Activated T-helper 2 cell treated with anti-CD3 and anti-CD28 coated beads, Interferon-gamma antibody, Interleukin-2, Interleukin-4, amounts not matched to agents 10 μg/mL and 5 μg/mL and 100 μg/mL, durations not matched to agents 14 hours and 24 hours and 36 hours (primary cell): ENCODE measurements around the gene CAPN7. TPM values are rescaled to one million over a fixed set of nuclear protein-coding genes. Genes with fewer than 3 reads are reported as not detected.

Experiments
- DNase-seq: peaks from one replicate; pipeline ENCODE4 v3.0.0; 2021; ENCODE audit warnings: low spot score
- H3K27ac Mint-ChIP-seq: one replicate; pipeline ENCODE4 v1.8.0; 2021; ENCODE audit warnings: mixed read lengths
- H3K27me3 Mint-ChIP-seq: one replicate; pipeline ENCODE4 v1.8.0; 2021; ENCODE audit warnings: low read depth, mixed read lengths
- H3K36me3 Mint-ChIP-seq: one replicate; pipeline ENCODE4 v1.8.0; 2021; ENCODE audit warnings: low read depth, mixed read lengths
- H3K4me1 Mint-ChIP-seq: one replicate; pipeline ENCODE4 v1.8.0; 2021; ENCODE audit warnings: low read depth, mixed read lengths
- H3K4me3 Mint-ChIP-seq: one replicate; pipeline ENCODE4 v1.8.0; 2021; ENCODE audit warnings: low read depth, mild to moderate bottlenecking, moderate library complexity, mixed read lengths
- H3K9me3 Mint-ChIP-seq: one replicate; pipeline ENCODE4 v1.8.0; 2021; ENCODE audit warnings: mixed read lengths
- intact Hi-C: fragments of 100-400 bp; cut with micrococcal nuclease; formaldehyde crosslinking; loops from one replicate; pipeline ENCODE4 v1.15.1; 2023
- total RNA-seq: library from RNA; stranded (reverse); gene quantifications from 2 replicates; pipeline ENCODE4 v1.2.3, GENCODE V29; 2022

CAPN7 gene
- total RNA-seq, 1 donor from 2014 or later = 31.8 TPM

DNA sequence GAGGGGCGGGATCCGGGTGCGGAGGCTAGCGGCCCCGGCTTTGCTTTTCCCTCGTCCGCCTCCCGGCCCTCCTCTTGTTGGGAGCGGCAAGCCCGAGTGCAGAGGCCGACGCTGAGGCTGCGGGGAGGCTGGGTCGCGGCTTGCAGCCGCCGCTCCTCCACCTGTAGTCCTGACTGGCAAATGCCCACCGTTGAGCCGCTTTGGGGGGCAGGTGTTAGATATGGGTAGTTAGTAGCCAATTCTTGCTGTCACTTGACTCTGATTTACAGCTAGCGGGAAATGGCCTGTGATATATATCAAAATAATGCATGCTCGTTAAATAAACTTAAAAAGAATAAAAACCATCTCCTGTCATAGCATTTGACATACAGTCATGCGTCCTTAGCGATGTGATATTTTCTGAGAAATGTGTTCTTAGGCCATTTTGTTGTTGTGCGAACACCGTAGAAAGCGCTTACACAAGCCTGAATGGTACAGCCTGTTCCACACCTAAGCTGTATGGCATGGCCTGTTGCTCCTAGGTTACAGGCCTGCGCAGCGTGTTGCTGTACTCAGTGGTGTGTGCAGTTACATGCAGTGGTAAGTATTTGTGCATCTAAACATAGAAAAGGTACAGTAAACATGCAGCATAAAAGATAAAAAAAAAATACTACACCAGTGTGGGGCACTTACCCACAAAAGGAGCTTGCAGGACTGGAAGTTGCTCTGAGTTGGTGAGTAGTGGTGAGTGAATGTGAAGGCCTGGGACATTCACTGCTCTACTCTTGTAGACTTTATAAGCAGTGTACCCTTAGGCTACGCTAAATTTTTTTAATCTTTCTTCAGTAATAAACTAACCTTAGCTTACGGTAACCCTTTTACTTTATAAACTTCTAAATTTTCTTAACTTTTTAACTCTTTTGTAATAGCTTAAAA lies 873 bp downstream of the CAPN7 start:
- intact Hi-C loops = loop anchor here (1.0 to 10.0 kb wide), 8 partner anchors 40 to 1038 kb away; partner anchors contain the start of genes CCDC174, MRPS25, NR2C2 and RBSN
- peaks cover 31% of the 10 kb centered on the region for H3K4me1 Mint-ChIP-seq
- H3K27me3 Mint-ChIP-seq = no peaks in the 10 kb centered on the region
- no peaks in the 10 kb centered on the region for H3K9me3 Mint-ChIP-seq
- peak overlapping the region; percentile 96 for H3K4me3 Mint-ChIP-seq
- peak; percentile 21 for DNase-seq
- peaks cover 21% of the 10 kb centered on the region for H3K36me3 Mint-ChIP-seq
- peak overlapping the region; percentile 92 for H3K27ac Mint-ChIP-seq

DNA sequence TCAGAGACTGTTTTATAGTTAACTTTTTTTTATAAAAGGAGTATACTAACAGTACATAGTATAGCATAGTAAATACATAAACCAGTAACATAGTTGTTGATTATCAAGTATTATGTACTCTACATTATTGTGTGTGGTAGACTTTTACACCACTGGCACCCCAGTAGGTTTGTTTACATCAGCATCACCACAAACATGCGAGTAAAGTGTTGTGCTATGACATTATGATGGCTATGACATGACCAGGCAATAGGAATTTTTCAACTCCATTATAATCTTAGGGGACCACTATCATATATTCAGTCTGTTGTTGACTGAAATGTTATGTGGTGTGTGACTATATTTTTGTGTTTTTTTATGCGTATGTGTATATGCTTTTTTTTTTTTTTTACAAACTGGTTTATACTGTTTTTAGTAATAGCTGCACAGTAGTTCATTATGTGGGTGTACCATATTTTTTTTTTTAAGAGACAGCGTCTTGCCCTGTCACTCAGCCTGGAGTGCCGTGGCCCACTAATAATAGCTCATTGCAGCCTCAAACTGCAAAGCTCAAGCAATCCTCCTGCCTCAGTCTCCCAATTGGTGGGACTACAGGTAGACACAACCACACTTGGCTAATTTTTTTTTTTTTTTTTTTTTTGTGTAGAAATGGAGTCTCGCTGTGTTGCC lies 1.9 kb downstream of the CAPN7 start:
- Mint-ChIP-seq H3K36me3 (peaks cover 28% of the 10 kb centered on the region), H3K4me1 (peaks cover 29% of the 10 kb centered on the region)

DNA sequence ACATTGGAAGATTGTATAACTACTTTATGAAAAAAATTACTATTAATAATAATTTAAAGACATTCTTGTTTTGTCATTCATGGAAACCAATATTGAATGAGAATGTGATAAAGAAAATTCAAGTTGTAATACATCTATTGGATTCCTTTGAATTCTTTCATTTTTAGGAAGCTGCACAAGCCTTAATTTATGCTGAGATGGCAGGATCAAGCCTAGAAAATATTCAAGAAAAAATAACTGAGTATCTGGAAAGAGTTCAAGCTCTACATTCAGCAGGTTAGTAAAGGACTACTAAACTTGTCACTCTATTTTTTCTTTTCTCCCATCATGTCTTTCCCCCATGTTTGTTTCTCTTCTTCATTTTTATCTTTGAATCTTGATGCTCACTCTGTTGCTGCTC lies 5.9 kb downstream of the CAPN7 start:
- intact Hi-C loops = no loop called here
- H3K27ac Mint-ChIP-seq = peak overlapping the region; percentile 3
- no peak overlapping the region for H3K4me3 Mint-ChIP-seq
- H3K36me3 Mint-ChIP-seq = peaks cover 53% of the 10 kb centered on the region
- no peak for DNase-seq
- no peaks in the 10 kb centered on the region for H3K27me3 Mint-ChIP-seq
- H3K4me1 Mint-ChIP-seq = peaks cover 19% of the 10 kb centered on the region
- H3K9me3 Mint-ChIP-seq = no peaks in the 10 kb centered on the region

More for the DNA sequence above, 1.9 kb downstream of the CAPN7 start:
- peak overlapping the region; percentile 96 for H3K4me3 Mint-ChIP-seq
- DNase-seq = no peak
- intact Hi-C loops = loop anchor here (2.0 to 10.0 kb wide), 7 partner anchors 39 to 1037 kb away; partner anchors contain the start of genes CCDC174, NR2C2 and RBSN
- H3K27me3 Mint-ChIP-seq = no peaks in the 10 kb centered on the region
- peak overlapping the region; percentile 55 for H3K27ac Mint-ChIP-seq
- H3K9me3 Mint-ChIP-seq = no peaks in the 10 kb centered on the region

DNA sequence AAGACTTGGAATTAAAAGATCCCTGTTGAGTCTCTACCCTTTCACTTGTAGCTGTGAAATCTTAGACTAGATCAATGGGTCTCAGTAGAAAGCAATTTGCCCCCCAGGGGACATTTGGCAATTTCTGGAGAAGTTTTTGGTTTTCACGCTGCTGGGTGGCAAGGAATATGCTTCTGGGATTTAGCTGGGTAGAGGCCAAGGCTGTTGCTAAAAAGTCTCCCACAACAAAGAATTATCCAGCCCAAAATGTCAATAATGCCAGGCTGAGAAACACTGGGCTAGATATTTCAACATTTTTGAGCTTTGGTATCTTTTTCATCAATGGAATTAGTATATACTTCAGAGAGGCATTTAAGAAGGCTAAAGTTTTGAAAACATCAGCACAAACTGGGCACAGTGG lies 8.7 kb downstream of the CAPN7 start:
- Mint-ChIP-seq H3K27ac (no peak overlapping the region), H3K36me3 (peaks cover 67% of the 10 kb centered on the region), H3K9me3 (no peaks in the 10 kb centered on the region), H3K27me3 (no peaks in the 10 kb centered on the region), H3K4me3 (no peak overlapping the region), H3K4me1 (peaks cover 5% of the 10 kb centered on the region)
- no peak for DNase-seq
- intact Hi-C loops = no loop called here

DNA sequence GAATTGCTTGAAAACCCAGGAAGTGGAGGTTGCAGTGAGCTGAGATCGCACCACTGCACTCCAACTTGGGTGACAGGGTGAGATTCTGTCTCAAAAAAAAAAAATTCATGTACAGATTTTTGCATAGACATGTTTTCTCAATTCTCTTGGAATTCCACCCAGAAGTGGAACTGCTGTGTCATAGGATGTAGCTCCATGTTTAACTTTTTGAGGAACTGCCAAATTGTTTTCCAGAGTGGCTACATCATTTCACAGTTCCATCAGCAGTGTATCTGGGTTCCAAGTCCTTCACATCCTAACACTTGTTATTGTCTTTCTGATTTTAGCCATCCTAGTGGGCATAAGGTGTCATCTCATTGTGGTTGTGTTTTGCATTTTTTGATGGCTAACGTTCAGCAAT lies 9.9 kb downstream of the CAPN7 start:
- Mint-ChIP-seq H3K36me3 (peaks cover 70% of the 10 kb centered on the region), H3K27me3 (no peaks in the 10 kb centered on the region), H3K4me3 (no peak overlapping the region), H3K9me3 (no peaks in the 10 kb centered on the region), H3K4me1 (no peaks in the 10 kb centered on the region), H3K27ac (no peak overlapping the region)
- intact Hi-C loops = no loop called here
- no peak for DNase-seq

DNA sequence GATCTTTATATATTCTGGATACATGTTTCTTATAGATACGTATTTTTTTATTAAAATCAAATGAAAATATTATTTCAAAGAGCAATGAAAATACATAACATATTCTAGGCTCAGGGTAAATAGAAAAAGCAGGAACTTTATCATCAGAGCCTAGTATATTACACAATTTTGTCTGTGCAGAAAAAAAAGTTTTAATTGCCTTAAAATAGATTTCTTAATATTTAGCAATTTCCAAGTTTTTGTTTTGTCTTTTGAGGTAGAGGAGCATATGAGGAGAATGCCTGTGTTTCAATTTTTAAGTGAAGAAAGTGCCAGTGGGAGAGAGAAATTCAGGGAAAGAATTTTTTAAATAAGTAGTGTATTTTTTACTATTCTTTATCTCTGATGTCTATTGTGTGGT lies 10.5 kb downstream of the CAPN7 start:
- DNase-seq = no peak
- no peak overlapping the region for H3K4me3 Mint-ChIP-seq
- H3K9me3 Mint-ChIP-seq = no peaks in the 10 kb centered on the region
- H3K4me1 Mint-ChIP-seq = no peaks in the 10 kb centered on the region
- peaks cover 70% of the 10 kb centered on the region for H3K36me3 Mint-ChIP-seq
- intact Hi-C loops = no loop called here
- H3K27ac Mint-ChIP-seq = no peak overlapping the region
- no peaks in the 10 kb centered on the region for H3K27me3 Mint-ChIP-seq

GRCh38 chr3:15217011-15217671 lies 11.1 kb downstream of the CAPN7 start:
- H3K9me3 Mint-ChIP-seq = no peaks in the 10 kb centered on the region
- DNase-seq = no peak
- peaks cover 68% of the 10 kb centered on the region for H3K36me3 Mint-ChIP-seq
- intact Hi-C loops = no loop called here
- H3K4me3 Mint-ChIP-seq = no peak overlapping the region
- H3K4me1 Mint-ChIP-seq = no peaks in the 10 kb centered on the region
- no peaks in the 10 kb centered on the region for H3K27me3 Mint-ChIP-seq
- H3K27ac Mint-ChIP-seq = no peak overlapping the region

DNA sequence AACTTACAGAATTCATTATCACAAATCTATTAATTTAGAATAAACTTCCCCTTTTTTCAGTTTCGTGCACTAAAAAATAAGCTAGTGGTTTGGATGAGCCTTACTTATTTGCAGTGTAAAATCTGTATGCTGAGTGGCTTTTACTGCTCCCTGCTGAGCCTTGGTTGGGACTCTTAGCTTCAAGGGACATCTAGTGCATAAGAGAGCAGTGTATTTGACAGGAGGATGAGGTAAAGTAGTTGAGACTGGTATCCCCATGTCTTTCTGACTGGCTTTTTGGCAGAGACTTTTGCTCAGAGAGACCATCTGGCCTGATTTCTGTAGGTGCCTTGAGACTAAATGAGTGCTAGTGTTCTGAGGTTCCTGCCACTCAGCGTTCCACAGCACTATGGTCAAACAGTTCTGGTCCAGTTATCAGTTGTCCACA lies 11.8 kb downstream of the CAPN7 start:
- DNase-seq = no peak
- H3K36me3 Mint-ChIP-seq = peaks cover 70% of the 10 kb centered on the region
- H3K4me1 Mint-ChIP-seq = no peaks in the 10 kb centered on the region
- no peak overlapping the region for H3K4me3 Mint-ChIP-seq
- intact Hi-C loops = no loop called here
- H3K9me3 Mint-ChIP-seq = no peaks in the 10 kb centered on the region
- no peak overlapping the region for H3K27ac Mint-ChIP-seq
- no peaks in the 10 kb centered on the region for H3K27me3 Mint-ChIP-seq

DNA sequence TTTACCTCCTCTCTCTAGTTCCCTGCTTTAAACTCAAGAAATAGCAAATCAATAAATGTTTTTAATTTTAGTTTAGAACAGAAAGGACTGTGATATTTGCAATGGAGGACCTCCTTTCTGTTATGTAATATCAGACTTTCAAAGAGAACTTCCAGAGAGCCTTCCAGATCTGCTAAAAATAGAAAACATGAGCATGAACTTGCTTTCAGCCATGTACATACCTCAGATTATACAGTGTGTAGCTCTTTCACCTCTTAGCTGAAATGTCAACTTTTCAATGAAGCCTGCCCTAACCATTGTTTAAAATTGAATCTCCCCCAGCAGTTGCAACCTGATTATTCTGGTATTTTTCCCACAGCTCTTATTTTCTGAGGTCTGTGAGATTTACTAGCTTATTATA lies 12.6 kb downstream of the CAPN7 start:
- intact Hi-C loops = no loop called here
- Mint-ChIP-seq H3K4me1 (peaks cover 2% of the 10 kb centered on the region), H3K27ac (no peak overlapping the region), H3K27me3 (no peaks in the 10 kb centered on the region), H3K4me3 (no peak overlapping the region), H3K36me3 (peaks cover 71% of the 10 kb centered on the region), H3K9me3 (no peaks in the 10 kb centered on the region)
- DNase-seq = no peak

DNA sequence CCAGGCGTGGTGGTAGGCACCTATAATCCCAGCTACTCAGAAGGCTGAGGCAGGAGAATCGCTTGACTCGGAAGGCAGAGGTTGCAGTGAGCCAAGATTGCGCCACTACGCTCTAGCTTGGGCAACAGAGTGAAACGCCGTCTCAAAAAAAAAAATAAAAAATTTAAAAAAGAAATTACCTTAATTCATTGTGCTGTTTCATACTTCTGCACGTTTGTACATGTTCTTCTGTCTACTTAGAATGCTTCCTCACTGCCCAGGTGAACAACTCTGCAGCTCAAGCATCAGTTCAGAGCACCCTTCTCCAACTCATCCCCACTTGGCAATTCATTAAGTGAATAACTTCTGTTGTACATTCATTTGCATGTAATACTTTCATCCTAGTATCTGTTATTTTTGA lies 14.0 kb downstream of the CAPN7 start:
- DNase-seq = no peak
- peaks cover 67% of the 10 kb centered on the region for H3K36me3 Mint-ChIP-seq

DNA sequence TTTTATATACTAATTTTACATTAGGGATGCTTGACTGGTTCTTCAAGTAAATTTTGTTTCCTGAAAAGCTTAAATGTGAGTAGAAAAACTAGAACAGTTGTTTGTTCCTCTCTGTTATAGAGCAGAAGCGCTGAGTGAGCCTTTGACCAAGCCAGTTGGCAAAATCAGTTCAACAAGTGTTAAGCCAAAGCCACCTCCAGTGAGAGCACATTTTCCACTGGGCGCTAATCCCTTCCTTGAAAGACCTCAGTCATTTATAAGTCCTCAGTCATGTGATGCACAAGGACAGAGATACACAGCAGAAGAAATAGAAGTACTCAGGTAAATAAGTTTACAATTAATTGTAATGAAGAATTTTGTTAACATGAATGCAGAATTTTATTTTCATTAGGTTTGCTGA lies 14.6 kb downstream of the CAPN7 start:
- Mint-ChIP-seq H3K27me3 (no peaks in the 10 kb centered on the region), H3K4me1 (peaks cover 2% of the 10 kb centered on the region), H3K4me3 (no peak overlapping the region), H3K36me3 (peaks cover 62% of the 10 kb centered on the region), H3K27ac (no peak overlapping the region), H3K9me3 (no peaks in the 10 kb centered on the region)
- DNase-seq = no peak
- intact Hi-C loops = no loop called here

More for the DNA sequence above, 14.0 kb downstream of the CAPN7 start:
- Mint-ChIP-seq H3K27ac (no peak overlapping the region), H3K9me3 (no peaks in the 10 kb centered on the region), H3K27me3 (no peaks in the 10 kb centered on the region), H3K4me1 (peaks cover 2% of the 10 kb centered on the region), H3K4me3 (no peak overlapping the region)
- intact Hi-C loops = no loop called here

- peaks cover 2% of the 10 kb centered on the region for H3K4me1 Mint-ChIP-seq
These were observed 15.7 kb downstream of the CAPN7 start for GRCh38 chr3:15221574-15222217.

More at GRCh38 chr3:15221574-15222217, 15.7 kb downstream of the CAPN7 start:
- Mint-ChIP-seq H3K9me3 (no peaks in the 10 kb centered on the region), H3K27me3 (no peaks in the 10 kb centered on the region), H3K4me3 (no peak overlapping the region), H3K27ac (no peak overlapping the region), H3K36me3 (peaks cover 57% of the 10 kb centered on the region)
- intact Hi-C loops = no loop called here
- no peak for DNase-seq
